Endothelial cell (in vitro differentiated cells): Measurements from ENCODE around the gene TSPAN9. TPM values are rescaled to one million over a fixed set of nuclear protein-coding genes. Genes with fewer than 3 reads are reported as not detected.

Experiments used
- DNase-seq: peaks from one replicate; pipeline ENCODE4 v3.0.0; 2021; ENCODE audit warnings: low spot score
- H3K27ac Mint-ChIP-seq: one replicate; pipeline ENCODE4 v1.8.0; 2021; ENCODE audit warnings: mixed read lengths, inconsistent platforms; ENCODE audit not compliant: unreplicated experiment
- H3K27me3 Mint-ChIP-seq: one replicate; pipeline ENCODE4 v1.8.0; 2021; ENCODE audit warnings: mild to moderate bottlenecking, moderate library complexity, mixed read lengths, inconsistent platforms; ENCODE audit not compliant: unreplicated experiment
- H3K36me3 Mint-ChIP-seq: one replicate; pipeline ENCODE4 v1.8.0; 2021; ENCODE audit warnings: mild to moderate bottlenecking, low read depth, mixed read lengths, inconsistent platforms; ENCODE audit not compliant: unreplicated experiment
- H3K4me1 Mint-ChIP-seq: one replicate; pipeline ENCODE4 v1.8.0; 2021; ENCODE audit warnings: mild to moderate bottlenecking, mixed read lengths, inconsistent platforms; ENCODE audit not compliant: unreplicated experiment
- H3K4me3 Mint-ChIP-seq: one replicate; pipeline ENCODE4 v1.8.0; 2021; ENCODE audit warnings: mild to moderate bottlenecking, mixed read lengths, inconsistent platforms; ENCODE audit not compliant: unreplicated experiment
- H3K9me3 Mint-ChIP-seq: one replicate; pipeline ENCODE4 v1.8.0; 2021; ENCODE audit warnings: mixed read lengths, inconsistent platforms; ENCODE audit not compliant: unreplicated experiment
- CTCF ChIP-seq: fragments of 200-600 bp; sonication (generic); IDR thresholded peaks from one replicate; pipeline ENCODE4 v1.5.0; 2021; ENCODE audit warnings: antibody characterized with exemption; ENCODE audit not compliant: unreplicated experiment
- total RNA-seq: library from RNA; stranded (reverse); fragmentation: NEBNext Ultra II Directional; extraction: Animal tissue kit (Norgen Biotek cat#: 25700); gene quantifications from one replicate; pipeline ENCODE4 v1.2.1, GENCODE V29; 2021; ENCODE audit not compliant: unreplicated experiment

TSPAN9 gene
- total RNA-seq, 1 donor from 2014 or later, result 116 TPM

GRCh38 chr12:3224530-3224903 lies 147.3 kb downstream of the TSPAN9 start:
- H3K27me3 Mint-ChIP-seq, result peaks cover 11% of the 10 kb centered on the region

GRCh38 chr12:3225154-3225795 lies 148.1 kb downstream of the TSPAN9 start:
- Mint-ChIP-seq H3K27ac (no peak overlapping the region), H3K4me3 (no peak overlapping the region), H3K4me1 (peaks cover 38% of the 10 kb centered on the region), H3K36me3 (peaks cover 22% of the 10 kb centered on the region), H3K27me3 (peaks cover 11% of the 10 kb centered on the region), H3K9me3 (no peaks in the 10 kb centered on the region)
- TF ChIP-seq CTCF, result no peak
- DNase-seq, result no peak

More at GRCh38 chr12:3224530-3224903, 147.3 kb downstream of the TSPAN9 start:
- H3K4me3 Mint-ChIP-seq, result no peak overlapping the region
- peaks cover 40% of the 10 kb centered on the region for H3K4me1 Mint-ChIP-seq
- no peak for DNase-seq
- H3K36me3 Mint-ChIP-seq, result peaks cover 22% of the 10 kb centered on the region
- TF ChIP-seq CTCF, result no peak
- H3K27ac Mint-ChIP-seq, result no peak overlapping the region
- no peaks in the 10 kb centered on the region for H3K9me3 Mint-ChIP-seq

- no peak for DNase-seq
- Mint-ChIP-seq H3K4me3 (no peak overlapping the region), H3K9me3 (no peaks in the 10 kb centered on the region), H3K36me3 (peaks cover 22% of the 10 kb centered on the region), H3K27me3 (peaks cover 11% of the 10 kb centered on the region), H3K27ac (peak overlapping the region; percentile 52), H3K4me1 (peaks cover 33% of the 10 kb centered on the region)
- TF ChIP-seq CTCF, result no peak
Observed at GRCh38 chr12:3225796-3226180, 148.6 kb downstream of the TSPAN9 start.

- peaks cover 31% of the 10 kb centered on the region for H3K4me1 Mint-ChIP-seq
- H3K27ac Mint-ChIP-seq, result peak overlapping the region; percentile 52
- H3K9me3 Mint-ChIP-seq, result no peaks in the 10 kb centered on the region
- H3K4me3 Mint-ChIP-seq, result no peak overlapping the region
- DNase-seq, result no peak
- no peak for TF ChIP-seq CTCF
- H3K36me3 Mint-ChIP-seq, result peaks cover 22% of the 10 kb centered on the region
- H3K27me3 Mint-ChIP-seq, result peaks cover 11% of the 10 kb centered on the region
Observed at GRCh38 chr12:3226264-3226663, 149.1 kb downstream of the TSPAN9 start.

GRCh38 chr12:3227076-3227975 lies 150.1 kb downstream of the TSPAN9 start:
- H3K27ac Mint-ChIP-seq, result peak overlapping the region; percentile 13
- H3K36me3 Mint-ChIP-seq, result peaks cover 28% of the 10 kb centered on the region

More at GRCh38 chr12:3227076-3227975, 150.1 kb downstream of the TSPAN9 start:
- Mint-ChIP-seq H3K9me3 (no peaks in the 10 kb centered on the region), H3K27me3 (peaks cover 13% of the 10 kb centered on the region), H3K4me1 (peaks cover 31% of the 10 kb centered on the region), H3K4me3 (peak overlapping the region; percentile 82)
- TF ChIP-seq CTCF, result no peak
- no peak for DNase-seq
